Ecto neural progenitor cell (in vitro differentiated cells): ENCODE data around the gene ZNF613.
"Not testable (repeated sequence)": the region's sequence is repeated elsewhere in the genome, so short reads cannot be mapped to it uniquely, and the experiment has no call there.

Source experiments
- DNase-seq: peaks from one replicate; pipeline ENCODE4 v3.0.0-alpha.2; 2018; ENCODE audit warnings: low spot score

ZNF613 gene

GRCh38 chr19:51926784-51927741, at the start of gene ZNF613:
Gene ZNF613, plus strand, starts transcription at chr19:51927472. Its CDS starts 8,749 bp downstream, at chr19:51936221.
- peak; percentile 90 for DNase-seq

DNA sequence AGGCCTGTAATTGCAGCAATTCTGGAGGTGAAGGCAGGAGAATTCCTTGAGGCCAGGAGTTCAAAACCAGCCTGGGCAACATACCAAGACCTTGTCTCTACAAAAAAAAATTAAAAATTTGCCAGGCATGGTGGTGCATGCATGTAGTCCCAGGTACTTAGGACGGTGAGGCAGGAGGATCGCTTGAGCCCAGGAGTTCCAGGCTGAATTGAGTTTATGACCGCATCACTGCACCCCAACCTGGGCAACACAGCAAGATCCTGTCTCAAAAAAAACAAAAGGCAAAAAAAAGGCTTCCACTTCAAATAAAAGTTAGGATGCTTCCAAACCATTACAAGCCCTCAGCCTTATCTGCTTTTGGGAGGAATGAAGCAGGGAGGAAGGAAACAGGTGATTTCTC, 44.8 kb upstream of the ZNF613 start:
- no peak for DNase-seq

GRCh38 chr19:51884713-51885112, 42.6 kb upstream of the ZNF613 start:
- no peak for DNase-seq

GRCh38 chr19:51887522-51888498, 39.5 kb upstream of the ZNF613 start, which contains the start of gene ZNF577:
Gene ZNF577, minus strand, starts transcription at chr19:51887951. Its CDS starts 7,569 bp downstream, at chr19:51880382.
- peak; percentile 86 for DNase-seq

DNA sequence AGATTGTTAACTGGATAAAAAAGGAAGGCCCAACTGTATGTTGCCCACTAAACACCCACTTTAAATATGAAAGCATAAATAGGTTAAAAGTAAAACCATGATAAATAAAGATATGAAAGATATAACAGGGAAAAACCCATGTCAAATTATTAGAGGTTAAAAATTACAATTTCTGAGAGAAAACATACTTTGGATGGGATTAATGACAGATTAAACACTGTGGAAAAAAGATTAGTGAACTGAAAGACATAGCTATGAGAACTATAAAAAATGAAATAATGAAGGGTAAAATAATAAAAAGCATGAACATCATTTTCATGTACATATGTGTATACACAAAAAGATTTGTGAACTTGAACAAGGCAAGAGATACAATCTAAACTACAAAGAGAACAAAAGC, 37.3 kb upstream of the ZNF613 start:
- DNase-seq: no peak

DNA sequence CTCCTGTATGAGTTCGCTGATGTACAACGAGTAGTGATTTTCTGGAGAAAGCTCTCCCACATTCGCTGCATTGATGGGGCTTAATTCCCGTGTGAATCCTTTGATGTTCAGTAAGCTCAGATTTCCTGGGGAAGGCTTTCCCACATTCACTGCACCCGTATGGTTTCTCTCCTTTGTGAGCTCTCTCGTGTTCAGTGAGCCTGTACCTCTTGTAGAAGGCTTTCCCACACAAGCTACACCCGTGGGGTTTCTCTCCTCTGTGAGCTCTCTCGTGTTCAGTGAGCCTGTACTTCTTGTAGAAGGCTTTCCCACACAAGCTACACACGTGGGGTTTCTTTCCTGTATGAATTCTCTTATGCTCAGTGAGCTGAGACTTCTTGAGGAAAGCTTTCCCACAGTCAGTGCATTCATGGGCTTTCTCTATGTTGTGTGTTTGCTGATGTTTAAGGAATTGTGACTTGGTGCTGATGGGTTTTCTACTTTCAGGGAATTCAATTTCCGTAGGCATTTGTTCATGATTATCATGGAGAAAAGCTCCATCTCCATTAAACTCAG, 36.0 kb upstream of the ZNF613 start:
- no peak for DNase-seq

DNA sequence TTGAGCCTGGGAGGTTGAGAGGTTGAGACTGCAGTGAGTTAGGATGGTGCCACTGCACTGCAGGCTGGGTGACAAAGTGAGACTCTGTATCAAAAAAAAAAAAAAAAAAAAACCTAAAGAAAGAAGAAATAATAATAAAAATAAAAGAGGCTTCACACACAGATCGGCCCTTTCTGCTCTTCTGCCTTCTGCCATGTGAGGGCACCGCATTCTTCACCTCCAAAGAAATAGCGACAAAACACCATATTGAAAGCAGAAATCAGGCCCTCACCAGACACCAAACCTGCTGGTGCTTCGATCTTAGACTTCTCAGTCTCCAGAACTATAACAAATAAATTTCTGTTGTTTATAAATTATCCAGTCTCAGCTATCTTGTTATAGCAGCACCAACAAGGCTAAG, 25.4 kb upstream of the ZNF613 start:
- no peak for DNase-seq

GRCh38 chr19:51903192-51903591, 24.1 kb upstream of the ZNF613 start:
- DNase-seq: no peak

GRCh38 chr19:51904331-51905165, 22.7 kb upstream of the ZNF613 start, which contains the start of gene ZNF649:
Gene ZNF649, minus strand, starts transcription at chr19:51905017. Its CDS starts 4,910 bp downstream, at chr19:51900107.
- DNase-seq: peak; percentile 88

DNA sequence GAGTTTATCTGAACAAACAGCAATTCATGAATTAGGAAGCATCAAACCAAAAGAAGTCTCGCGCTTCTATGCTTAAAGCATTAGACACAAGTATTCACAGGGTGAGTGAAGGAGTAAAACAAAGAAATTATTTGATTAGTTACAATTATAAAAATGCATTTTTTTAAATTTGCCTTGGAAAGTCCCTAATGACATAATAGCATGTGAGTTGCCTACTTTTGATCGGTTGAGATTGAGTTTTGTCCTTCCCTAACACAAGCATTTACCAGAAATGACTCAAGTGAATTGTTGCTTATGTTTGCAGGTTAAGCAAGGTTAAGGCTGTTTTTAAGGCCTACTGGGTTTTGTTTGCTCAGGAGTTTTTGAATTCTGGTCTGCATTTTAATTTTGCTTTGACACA, 22.1 kb upstream of the ZNF613 start:
- no peak for DNase-seq

GRCh38 chr19:51905639-51906038, 21.6 kb upstream of the ZNF613 start:
- DNase-seq: not testable (repeated sequence)

GRCh38 chr19:51906108-51906507, 21.2 kb upstream of the ZNF613 start:
- not testable (repeated sequence) for DNase-seq

- DNase-seq: not testable (repeated sequence)
Measured at GRCh38 chr19:51907981-51908380, 19.3 kb upstream of the ZNF613 start.

DNA sequence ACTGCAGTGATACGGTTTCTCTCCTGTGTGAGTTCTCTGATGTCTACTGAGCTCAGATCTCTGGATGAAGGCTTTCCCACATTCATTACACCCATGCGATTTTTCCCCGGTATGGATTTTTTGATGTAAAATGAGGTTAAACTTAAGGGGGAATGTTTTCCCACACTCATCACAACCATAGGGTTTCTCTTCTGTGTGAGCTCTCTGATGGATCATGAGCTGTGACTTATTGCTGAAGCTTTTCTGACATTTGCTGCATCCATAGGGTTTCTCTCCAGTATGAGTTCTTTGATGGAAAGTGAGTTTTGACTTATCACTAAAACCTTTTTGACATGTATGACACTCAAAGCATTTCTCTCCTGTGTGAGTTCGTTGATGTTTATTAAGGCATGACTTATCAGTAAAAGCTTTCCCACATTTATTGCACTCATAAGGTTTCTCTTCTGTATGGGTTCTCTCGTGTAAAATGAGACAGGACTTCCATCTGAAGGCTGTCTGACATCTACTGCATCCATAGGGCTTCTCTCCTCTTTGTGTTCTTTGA, 11.9 kb upstream of the ZNF613 start:
- no peak for DNase-seq

DNA sequence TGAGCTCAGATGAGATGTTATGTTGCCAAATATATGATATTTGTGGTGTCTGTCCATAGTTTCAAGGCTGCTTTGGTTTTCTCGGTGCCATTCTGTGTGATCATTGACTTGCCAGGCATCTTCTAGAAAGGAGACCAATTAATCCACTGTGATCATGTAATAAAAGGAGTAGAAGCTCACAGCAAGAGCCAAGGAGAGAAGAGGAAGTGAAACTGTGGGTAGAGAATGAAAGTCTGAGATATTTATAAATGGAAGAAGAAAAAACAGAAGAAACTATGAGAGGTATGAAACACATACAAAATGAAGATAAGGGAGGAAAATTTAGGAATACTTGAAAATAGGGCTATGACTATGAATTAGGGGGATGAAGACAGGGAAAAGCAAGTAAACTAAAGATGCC, 11.1 kb upstream of the ZNF613 start:
- DNase-seq: no peak

GRCh38 chr19:51919606-51920005, 7.7 kb upstream of the ZNF613 start:
- no peak for DNase-seq

DNA sequence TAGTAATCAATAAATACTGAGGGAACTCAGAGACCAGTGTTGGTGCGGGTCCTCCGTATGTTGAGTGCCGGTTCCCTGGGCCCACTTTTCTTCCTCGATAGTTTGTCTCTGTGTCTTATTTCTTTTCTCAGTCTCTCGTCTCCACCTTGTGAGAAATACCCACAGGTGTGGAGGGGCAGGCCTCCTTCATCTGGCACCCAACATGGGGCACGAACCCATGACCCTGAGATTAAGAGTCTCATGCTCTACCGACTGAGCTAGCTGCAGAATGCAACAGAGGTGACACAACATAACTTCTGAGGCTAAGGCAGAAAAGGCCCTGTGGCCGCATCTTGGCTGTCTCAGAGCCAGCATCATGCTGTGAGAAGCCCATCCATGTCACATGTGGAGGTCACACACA, 5.3 kb upstream of the ZNF613 start:
- no peak for DNase-seq

DNA sequence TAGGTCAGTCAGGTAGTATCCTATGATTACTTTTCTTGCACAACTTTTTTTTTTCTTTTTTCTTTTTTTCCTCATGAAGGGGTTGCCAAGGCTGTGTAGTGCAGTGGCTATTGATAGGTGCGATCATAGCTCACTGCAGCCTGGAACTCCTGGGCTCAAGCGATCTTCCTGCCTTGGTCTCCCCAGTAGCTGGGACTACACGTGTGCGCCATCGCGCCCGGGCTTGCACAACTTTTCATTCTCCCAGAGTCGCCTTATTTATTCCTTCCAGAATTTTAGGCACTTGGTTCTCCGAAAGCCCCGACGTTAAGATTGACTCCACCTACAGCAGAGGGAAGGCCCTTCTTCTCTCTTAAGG, 867 bp upstream of the ZNF613 start:
- no peak for DNase-seq

GRCh38 chr19:51927859-51928258, 587 bp downstream of the ZNF613 start:
- DNase-seq: no peak

- DNase-seq: no peak
Measured at GRCh38 chr19:51931921-51932320, 4.6 kb downstream of the ZNF613 start.

- no peak for DNase-seq
Measured at GRCh38 chr19:51938936-51939335, 11.7 kb downstream of the ZNF613 start.
